Muscle of arm (tissue), 12 donors: Measurements from ENCODE around the gene TUBB3. TPM values are rescaled to one million over a fixed set of nuclear protein-coding genes. Genes with fewer than 3 reads are reported as not detected.

ENCODE experiments used
- DNase-seq: peaks from one replicate; pipeline ENCODE4 v3.0.0-alpha.2; 2013
- polyA plus RNA-seq, 12 donors: library from polyadenylated mRNA; unstranded; fragments of 120-200 nt; gene quantifications; one replicate each; pipeline ENCODE4 v1.2.1, GENCODE V29; 2013; ENCODE audit not compliant: insufficient read length in 12 of 12

TUBB3 gene
- polyA plus RNA-seq, 12 donors = 4.8 to 36.9 (median 8.4) TPM; not detected in 1

- DNase-seq = no peak
Observed at GRCh38 chr16:89936034-89936433, 12.9 kb downstream of the TUBB3 start.

GRCh38 chr16:89936508-89936907 is 13.4 kb downstream of the TUBB3 start:
- no peak for DNase-seq

- DNase-seq = no peak
Observed at GRCh38 chr16:89936981-89937380, 13.8 kb downstream of the TUBB3 start.

- DNase-seq = no peak
Observed at GRCh38 chr16:89938175-89938885, 15.2 kb downstream of the TUBB3 start.

GRCh38 chr16:89944773-89945172 is 21.6 kb downstream of the TUBB3 start:
- no peak for DNase-seq

- no peak for DNase-seq
Observed at GRCh38 chr16:89945654-89946053, 22.5 kb downstream of the TUBB3 start.

GRCh38 chr16:89946515-89946914 is 23.4 kb downstream of the TUBB3 start:
- DNase-seq = no peak

GRCh38 chr16:89949121-89949742 is 26.1 kb downstream of the TUBB3 start:
- no peak for DNase-seq

- DNase-seq = no peak
Observed at GRCh38 chr16:89949756-89950155, 26.6 kb downstream of the TUBB3 start.

GRCh38 chr16:89951509-89951908 is 28.4 kb downstream of the TUBB3 start:
- DNase-seq = no peak

GRCh38 chr16:89952049-89952448 is 28.9 kb downstream of the TUBB3 start:
- no peak for DNase-seq

GRCh38 chr16:89952551-89952950 is 29.4 kb downstream of the TUBB3 start:
- no peak for DNase-seq

- no peak for DNase-seq
Observed at GRCh38 chr16:89953671-89954406, 30.7 kb downstream of the TUBB3 start.

- no peak for DNase-seq
Observed at GRCh38 chr16:89954462-89954861, 31.3 kb downstream of the TUBB3 start.

GRCh38 chr16:89955001-89955685 is 32.0 kb downstream of the TUBB3 start:
- no peak for DNase-seq

GRCh38 chr16:89956505-89957215 is 33.5 kb downstream of the TUBB3 start:
- no peak for DNase-seq

- no peak for DNase-seq
Observed at GRCh38 chr16:89957216-89957785, 34.2 kb downstream of the TUBB3 start.

GRCh38 chr16:89958068-89958467 is 34.9 kb downstream of the TUBB3 start:
- no peak for DNase-seq

GRCh38 chr16:89958596-89958995 is 35.5 kb downstream of the TUBB3 start:
- no peak for DNase-seq

- no peak for DNase-seq
Observed at GRCh38 chr16:89960966-89961365, 37.8 kb downstream of the TUBB3 start.

- no peak for DNase-seq
Observed at GRCh38 chr16:89961920-89962319, 38.8 kb downstream of the TUBB3 start.
